GM19468 (cell line): ENCODE data around the gene IMMP2L.
A peak's percentile ranks its signal among the peaks of the same experiment; 100 is the strongest.

ENCODE experiments used
- ATAC-seq: cut with Tn5 transposase; IDR thresholded peaks from one replicate; pipeline ENCODE4 v1.9.1; 2021; ENCODE audit warnings: mild to moderate bottlenecking, moderate library complexity, moderate number of reproducible peaks; ENCODE audit not compliant: unreplicated experiment; ENCODE audit errors: extremely low read depth

Gene IMMP2L

DNA sequence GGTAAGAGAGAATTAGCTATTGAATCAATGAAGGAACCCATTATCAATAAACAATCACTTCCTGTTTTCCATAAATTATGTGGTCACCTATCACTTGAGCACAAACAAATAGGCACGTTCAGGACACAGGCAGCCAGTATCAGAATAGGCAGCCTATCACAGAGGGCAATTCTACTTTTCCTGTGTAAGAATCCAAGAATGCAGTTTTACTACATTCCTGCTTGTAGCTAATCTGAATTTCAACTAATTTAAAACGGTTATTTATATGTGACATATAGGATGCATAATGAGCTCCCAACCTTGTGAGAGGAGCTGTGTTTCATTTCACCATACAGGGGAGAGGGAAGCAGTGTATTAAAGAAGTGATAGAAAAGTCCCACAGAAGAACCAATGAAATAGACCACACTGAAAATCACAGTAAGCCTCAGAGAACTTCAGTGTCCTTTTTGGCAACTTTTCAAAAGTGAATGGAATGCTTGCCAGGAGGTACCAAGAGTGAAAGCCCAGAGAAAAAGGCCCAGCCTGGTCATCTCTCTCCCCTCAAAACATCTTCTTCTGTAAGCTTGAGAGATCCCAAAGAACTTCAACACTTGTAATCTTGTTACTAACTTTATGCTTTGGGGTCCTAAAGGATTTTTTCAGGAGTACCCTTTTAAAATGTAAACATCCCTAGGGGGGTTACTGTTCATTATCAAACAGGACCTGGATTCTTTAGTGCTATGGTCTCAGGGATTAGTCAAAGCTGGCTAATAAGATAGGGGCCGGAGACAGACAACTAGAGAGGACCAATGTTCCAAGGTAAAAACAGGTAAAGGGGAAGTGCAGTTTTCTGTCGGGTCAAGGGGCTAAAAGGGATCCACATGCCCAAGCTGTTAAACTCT lies 1.3 kb downstream of the IMMP2L start:
- no peak for ATAC-seq

GRCh38 chr7:111558991-111559390 lies 3.3 kb downstream of the IMMP2L start:
- ATAC-seq: peak; percentile 84

DNA sequence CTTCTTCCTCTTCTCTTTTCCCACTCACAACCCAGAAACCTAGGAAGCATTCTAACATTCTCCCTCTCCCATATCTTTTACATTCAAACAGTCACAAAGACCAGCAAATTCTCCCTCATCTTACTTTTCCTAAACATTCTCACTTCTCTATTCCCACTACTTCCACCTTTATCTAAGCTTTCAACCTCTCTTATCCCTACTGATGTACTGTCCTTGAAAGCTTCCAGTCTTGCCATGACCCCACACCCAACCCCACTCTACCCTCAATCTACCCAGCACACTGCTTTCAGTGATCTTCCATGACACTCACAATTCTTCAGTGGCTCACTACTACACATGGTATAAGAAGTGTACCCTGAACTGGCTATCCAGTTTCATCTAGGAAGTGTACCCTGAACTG lies 5.3 kb downstream of the IMMP2L start:
- ATAC-seq: no peak

DNA sequence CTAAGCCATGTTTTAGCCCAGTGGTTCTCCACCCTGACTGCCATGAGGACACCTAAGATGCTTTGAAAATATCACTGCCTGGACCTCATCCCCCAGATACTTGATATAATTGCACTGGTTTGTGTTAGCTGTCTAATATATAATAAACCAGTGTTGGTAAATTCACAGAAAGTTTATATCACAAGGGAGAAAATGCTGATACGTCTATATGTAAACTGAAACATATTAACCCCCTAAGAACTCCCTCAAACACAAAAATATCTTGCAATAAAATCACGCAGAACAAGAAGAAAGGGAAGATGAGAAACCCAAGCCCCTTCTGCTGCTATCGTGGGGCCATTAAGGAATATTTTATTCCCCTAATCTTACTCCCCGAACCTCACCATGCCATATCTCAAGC lies 8.2 kb downstream of the IMMP2L start:
- ATAC-seq: no peak

- ATAC-seq: no peak
These were observed 21.2 kb downstream of the IMMP2L start for GRCh38 chr7:111541067-111541466.

DNA sequence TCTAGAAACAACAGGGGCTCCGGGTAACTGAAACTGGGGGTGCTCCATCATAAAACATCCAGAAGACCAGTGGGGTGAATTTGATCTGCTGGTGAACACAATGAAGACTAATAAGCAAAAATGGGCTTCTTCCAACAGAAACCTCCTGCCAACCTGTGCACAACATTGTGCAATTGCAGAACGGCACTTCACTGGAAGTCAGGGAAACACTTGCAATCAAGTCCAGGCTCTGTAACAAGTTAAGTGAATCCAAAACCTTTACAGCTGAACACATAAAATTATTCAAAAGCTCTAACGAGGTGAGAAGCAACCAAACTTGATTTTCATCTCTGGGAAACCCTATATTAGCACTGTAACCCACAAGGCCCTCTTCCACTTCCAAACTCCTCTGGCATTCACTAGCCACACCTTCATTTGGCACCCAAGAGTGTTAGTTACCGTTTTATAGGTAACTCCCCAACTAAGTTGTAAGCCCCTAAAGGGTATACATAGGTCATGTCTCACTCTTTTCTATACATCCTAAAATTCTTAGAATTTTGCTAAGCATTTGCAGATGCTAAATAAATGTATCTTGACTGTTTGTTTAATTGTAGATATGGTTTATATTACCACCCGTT lies 22.0 kb downstream of the IMMP2L start:
- ATAC-seq: no peak

- ATAC-seq: no peak
These were observed 25.2 kb downstream of the IMMP2L start for GRCh38 chr7:111537134-111537533.

- ATAC-seq: no peak
These were observed 27.0 kb downstream of the IMMP2L start for GRCh38 chr7:111535142-111535870.

DNA sequence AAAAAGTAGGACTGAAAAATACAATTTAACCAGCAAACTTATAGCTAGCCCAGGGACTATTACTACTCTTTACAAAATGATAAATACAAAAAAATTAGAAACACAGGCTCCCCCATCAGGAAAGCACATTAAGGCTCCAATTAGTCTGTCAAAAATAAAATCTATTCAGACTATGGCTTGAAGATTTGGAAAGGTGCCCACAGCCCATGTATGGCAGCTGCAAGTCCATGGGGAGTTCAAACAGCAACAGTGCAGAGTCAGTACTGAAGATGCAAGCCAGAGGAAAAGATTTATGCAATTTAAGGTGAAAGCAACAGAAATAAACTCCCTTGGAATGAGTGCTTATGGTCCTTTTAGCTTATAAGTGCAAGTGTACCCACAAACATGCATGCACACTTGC lies 29.7 kb downstream of the IMMP2L start:
- no peak for ATAC-seq

GRCh38 chr7:111531993-111532392 lies 30.3 kb downstream of the IMMP2L start:
- no peak for ATAC-seq

GRCh38 chr7:111530356-111530668 lies 32.0 kb downstream of the IMMP2L start:
- no peak for ATAC-seq

DNA sequence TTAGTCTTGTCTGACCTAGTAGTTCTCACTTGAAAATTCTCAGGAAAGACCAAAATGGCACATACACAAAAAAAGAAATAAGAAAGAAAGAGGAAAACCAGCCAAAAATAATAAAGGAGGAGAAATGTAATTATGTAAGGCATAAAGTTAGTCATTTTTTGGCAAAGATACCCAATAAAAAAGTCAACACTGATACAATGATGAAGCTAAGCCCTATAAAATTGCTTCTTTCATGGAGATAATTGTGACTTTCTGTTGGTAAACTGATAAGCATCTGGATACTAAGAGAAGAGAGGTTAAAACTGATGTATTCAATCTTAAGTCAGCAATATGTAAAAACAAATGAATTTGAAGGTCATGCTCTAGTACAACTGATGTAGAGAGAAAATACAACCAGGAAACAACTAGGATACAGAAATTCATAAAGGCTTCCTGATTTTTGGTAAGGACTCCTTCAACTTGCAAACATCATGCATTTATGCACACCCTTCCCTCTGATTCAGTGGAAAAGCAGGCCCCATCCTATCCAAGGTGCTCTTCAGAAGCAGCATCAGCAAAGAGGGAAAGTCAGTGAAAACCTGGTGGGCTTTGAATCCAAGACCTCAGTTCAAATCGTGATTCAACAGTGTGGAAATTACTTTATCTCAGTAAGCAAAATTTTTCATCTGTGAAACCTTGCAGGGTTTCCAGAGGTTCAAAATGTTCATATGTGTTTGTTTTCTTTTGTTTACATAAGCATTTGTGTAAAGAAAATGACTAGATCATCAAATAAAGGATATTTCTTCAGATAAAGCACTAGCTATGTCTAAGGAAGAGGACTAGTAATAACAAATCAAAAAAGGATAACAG lies 32.6 kb downstream of the IMMP2L start:
- ATAC-seq: no peak

- peak; percentile 81 for ATAC-seq
These were observed 34.0 kb downstream of the IMMP2L start for GRCh38 chr7:111528331-111528730.

DNA sequence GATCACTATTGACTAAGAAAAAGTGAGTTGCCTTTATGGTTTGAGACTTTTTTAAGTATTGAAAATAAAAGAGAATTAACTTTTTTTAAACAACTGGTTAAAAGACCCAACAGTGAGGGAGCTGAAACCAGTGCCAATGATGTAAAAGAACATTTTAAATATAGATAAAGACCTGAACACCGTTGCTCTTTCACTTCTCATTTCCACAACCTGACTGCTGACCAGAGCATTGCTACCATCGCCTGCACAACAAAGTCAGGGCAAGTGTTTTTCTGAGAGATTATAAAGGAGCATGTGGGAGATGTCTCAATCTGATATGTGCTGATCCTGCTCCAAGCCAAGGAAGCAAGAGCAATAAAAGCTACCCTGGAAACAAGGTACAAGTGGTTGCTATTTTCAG lies 34.7 kb downstream of the IMMP2L start:
- peak; percentile 59 for ATAC-seq

DNA sequence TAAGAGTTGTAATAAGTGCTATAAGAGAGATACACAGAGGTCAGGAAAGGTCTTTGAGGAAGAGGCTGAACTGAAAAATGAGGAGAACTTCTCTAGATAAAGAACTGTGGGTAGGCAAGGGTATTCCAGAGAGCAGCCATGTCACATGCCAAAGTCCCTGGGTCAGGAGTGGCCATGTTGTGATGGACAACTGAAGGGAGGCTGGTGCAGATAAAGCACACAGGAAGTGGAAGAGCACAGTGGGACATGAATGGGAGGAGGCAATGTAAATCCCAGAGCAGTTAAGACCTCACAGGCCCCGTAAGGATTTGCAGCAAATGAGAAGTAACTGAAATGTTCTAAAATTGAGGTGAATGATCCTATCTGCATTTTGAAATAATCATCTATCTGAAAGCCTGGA lies 37.2 kb downstream of the IMMP2L start:
- no peak for ATAC-seq

- no peak for ATAC-seq
These were observed 40.6 kb downstream of the IMMP2L start for GRCh38 chr7:111521660-111522059.

DNA sequence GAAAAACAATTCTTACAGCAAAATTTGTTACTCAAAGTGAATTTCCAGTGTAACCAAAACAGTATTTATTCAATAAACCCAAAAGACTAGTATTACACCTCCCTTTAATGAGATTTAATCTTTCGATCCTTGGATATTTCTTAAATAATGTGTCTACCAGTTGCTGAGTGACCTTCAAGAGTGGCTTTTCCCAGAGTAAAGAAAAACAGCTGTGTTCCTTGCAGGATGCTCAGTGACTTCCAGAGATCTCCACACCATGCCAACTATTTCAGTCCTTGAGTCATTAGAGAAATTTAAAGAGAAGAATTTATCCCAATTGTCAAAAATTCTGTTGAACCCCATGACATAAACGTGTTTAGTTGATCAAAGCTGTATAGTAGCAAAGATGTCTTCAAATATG lies 44.0 kb downstream of the IMMP2L start:
- ATAC-seq: no peak

GRCh38 chr7:111517549-111517951 lies 44.7 kb downstream of the IMMP2L start:
- no peak for ATAC-seq

DNA sequence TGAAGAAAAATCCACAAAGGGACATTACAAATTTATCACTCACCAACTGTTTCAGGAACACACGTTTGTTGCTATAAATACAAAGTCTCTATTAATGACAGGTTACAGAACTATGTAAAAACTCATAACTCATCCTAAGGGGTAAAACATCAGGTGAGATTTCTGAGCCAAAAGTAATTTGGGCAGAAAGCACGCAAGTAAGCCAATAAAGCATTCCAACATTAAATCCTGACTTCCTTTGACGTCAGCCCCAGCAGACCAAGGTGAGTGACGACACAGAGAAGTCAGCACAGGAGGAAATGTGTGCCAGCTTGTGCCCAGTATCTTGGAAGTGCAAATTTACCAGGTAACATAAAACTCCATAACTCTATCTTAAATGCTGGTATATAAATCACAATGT lies 45.7 kb downstream of the IMMP2L start:
- ATAC-seq: no peak

DNA sequence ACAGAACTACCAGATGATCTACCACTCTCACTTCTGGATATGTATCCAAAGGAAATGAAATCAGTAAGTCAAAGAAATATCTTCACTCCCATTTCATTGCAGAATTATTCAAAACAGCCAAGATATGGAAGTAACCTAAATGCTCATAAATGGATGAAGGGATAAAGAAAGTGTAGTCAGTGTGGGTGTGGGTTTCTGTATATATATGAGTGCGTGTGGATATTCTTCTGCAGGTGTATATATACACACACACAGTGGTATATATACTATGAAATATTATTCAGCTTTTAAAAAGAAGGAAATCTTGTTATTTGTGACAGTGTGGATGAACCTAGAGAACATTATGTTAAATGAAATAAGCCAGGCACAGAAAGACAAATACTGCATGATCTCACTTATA lies 48.7 kb downstream of the IMMP2L start:
- no peak for ATAC-seq
